ENCODE measurements around the gene CTH. TPM values are rescaled to one million over a fixed set of nuclear protein-coding genes. Genes with fewer than 3 reads are reported as not detected.
A peak's percentile ranks its signal among the peaks of the same experiment; 100 is the strongest.
"Not testable (repeated sequence)": the region's sequence is repeated elsewhere in the genome, so short reads cannot be mapped to it uniquely, and the experiment has no call there.

The CTH gene
- total RNA-seq, 1 experiment from 2014 or later: 1.1 TPM

DNA sequence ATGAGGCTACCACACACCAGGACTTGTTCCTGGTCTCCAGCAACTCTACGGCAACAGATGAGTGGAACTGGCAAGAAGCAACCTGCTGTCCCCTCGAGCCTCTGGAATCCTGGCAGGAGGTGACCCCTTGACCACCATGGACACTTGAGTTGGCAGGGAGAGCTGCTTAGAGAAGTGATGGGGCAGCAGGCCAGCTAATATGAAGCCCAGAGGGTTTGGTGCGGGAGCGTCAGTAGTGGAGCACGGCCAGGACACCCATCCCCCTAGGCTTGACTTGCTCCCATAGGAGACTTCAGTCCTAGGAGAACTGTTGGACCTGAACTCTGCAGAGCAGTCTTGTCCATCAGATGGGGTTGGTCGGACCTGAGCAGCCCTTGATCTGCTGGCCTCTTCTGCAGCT is 56.5 kb downstream of the CTH start:
- H3K27me3 ChIP-seq: no peaks in the 10 kb centered on the region
- no peaks in the 10 kb centered on the region for H3K36me3 ChIP-seq
- H3K9me3 ChIP-seq: no peaks in the 10 kb centered on the region
- no peak overlapping the region for H3K4me3 ChIP-seq
- no peak for DNase-seq

DNA sequence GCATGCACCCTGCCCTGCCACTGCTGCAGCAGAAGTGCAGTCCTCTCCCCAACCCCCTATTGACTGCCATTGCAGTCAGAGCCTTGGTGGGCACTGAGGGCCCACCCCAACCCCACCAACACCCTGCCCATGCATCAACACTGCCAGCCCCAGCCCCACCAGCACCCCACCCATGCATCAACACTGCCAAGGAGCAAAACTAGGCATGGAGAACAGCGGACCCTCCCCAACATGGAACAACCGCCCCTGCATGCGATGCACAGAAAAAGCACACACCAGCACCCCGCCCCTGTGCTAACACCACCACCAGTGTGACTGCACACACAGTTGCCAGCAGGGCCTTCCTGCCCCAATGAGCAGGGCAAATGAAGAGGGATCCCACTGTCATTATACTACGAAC is 57.1 kb downstream of the CTH start:
- Histone ChIP-seq H3K27me3 (no peaks in the 10 kb centered on the region), H3K9me3 (no peaks in the 10 kb centered on the region), H3K36me3 (no peaks in the 10 kb centered on the region), H3K4me3 (no peak overlapping the region)
- DNase-seq: no peak

DNA sequence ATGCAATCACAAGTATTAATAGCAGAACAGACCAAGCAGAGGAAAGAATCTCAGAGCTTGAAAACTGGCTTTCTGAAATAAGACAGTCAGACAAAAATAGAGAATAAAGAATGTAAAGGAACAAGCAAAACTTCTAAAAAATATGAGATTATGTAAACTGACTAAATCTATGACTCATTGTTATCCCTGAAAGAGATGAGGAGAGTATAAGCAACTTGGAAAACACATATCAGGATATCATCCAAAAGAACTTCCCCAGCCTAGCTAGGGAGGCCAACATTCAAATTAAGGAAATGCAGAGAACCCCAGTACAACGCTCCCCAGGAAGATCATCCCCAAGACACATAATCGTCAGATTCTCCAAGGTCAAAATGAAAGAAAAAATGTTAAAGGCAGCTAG is 58.1 kb downstream of the CTH start:
- H3K9me3 ChIP-seq, DNase-seq, H3K27me3 ChIP-seq, H3K4me3 ChIP-seq, H3K36me3 ChIP-seq: not testable (repeated sequence)

DNA sequence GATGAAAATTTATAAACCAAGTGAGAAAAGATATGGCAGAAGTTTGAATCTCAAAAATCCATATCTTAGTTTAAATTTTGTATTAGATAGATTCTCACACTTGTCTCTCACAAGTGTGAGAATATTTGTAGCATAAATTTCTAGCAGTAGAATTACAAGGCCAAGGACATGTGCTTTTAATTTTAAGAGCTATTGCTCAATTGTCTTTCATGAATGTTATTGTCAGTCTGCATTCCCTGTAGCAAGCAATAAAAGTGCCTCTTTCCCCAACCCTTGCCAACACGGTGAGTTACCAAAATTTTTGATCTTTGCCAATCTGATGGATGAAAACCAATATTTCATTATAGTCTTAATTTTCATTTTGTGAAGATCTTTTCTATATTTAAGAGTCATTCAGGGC is 64.0 kb downstream of the CTH start:
- DNase-seq: no peak
- Histone ChIP-seq H3K9me3 (no peaks in the 10 kb centered on the region), H3K36me3 (no peaks in the 10 kb centered on the region), H3K4me3 (no peak overlapping the region), H3K27me3 (no peaks in the 10 kb centered on the region)

DNA sequence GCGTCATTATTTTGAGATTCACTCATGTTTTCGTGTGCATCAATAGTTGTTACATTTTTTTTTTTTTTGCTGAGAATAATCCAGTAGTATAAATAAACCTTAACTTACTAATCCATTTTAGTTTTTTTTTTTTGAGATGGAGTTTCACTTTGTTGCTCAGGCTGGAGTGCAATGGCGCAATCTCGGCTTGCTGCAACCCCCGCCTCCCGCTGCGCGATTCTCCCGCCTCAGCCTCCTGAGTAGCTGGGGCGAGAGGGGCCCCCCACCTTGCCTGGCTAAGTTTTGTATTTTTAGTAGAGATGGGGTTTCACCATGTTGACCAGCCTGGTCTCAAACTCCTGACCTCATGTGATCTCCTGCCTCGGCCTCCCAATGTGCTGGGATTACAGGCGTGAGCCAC is 66.0 kb downstream of the CTH start:
- Histone ChIP-seq H3K4me3 (no peak overlapping the region), H3K9me3 (no peaks in the 10 kb centered on the region), H3K36me3 (no peaks in the 10 kb centered on the region), H3K27me3 (no peaks in the 10 kb centered on the region)
- no peak for DNase-seq

DNA sequence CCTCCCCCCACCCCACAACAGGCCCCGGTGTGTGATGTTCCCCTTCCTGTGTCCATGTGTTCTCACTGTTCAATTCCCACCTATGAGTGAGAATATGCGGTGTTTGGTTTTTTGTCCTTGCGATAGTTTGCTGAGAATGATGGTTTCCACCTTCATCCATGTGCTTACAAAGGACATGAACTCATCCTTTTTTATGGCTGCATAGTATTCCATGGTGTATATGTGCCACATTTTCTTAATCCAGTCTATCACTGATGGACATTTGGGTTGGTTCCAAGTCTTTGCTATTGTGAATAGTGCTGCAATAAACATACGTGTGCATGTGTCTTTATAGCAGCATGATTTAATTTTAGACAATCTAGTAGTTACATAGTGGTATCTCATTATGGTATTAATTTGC is 66.8 kb downstream of the CTH start:
- DNase-seq: not testable (repeated sequence)

DNA sequence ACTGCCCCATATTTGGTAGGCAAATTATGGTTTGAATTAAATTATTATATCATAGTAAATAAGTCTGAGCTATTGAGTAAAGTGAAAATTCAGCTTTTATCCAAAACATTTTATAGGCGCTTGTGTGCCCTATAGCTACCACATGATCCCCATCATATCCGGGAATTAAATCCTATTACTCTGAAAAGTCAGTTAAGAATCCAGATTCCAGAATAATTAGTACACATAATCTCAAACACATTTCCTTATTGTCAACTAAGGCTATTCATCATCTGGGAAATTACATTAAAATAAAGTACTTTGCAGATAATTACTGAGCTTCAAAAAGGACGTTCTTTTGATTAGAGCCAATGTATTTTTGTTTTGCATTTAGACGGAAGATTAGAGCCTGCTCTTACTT is 72.3 kb downstream of the CTH start:
- DNase-seq: no peak
- no peaks in the 10 kb centered on the region for H3K36me3 ChIP-seq
- no peaks in the 10 kb centered on the region for H3K27me3 ChIP-seq
- H3K4me3 ChIP-seq: no peak overlapping the region
- H3K9me3 ChIP-seq: no peaks in the 10 kb centered on the region

More for the DNA sequence above, 66.8 kb downstream of the CTH start:
- H3K36me3 ChIP-seq, H3K9me3 ChIP-seq, H3K4me3 ChIP-seq, H3K27me3 ChIP-seq: not testable (repeated sequence)

DNA sequence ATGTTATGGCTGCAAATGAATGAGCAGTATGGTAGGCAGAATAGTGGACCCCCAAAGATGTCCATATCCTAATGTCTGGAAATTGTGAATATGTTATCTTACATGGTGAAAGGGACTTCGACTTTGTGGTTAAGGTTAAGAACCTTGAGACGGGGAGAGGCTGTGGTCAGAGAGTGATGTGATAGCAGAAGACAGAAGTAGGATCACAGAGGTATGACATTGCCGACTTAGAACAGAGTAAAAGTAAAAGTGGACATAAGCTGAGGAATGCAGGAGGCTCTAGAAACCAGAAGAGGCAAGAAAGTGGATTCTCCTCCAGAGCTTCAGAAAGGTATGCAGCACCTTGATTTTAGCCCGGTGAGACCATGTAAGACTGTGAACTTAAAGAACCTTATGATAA is 74.6 kb downstream of the CTH start:
- Histone ChIP-seq H3K9me3 (peaks cover 7% of the 10 kb centered on the region), H3K4me3 (no peak overlapping the region), H3K27me3 (no peaks in the 10 kb centered on the region), H3K36me3 (no peaks in the 10 kb centered on the region)
- DNase-seq: no peak

DNA sequence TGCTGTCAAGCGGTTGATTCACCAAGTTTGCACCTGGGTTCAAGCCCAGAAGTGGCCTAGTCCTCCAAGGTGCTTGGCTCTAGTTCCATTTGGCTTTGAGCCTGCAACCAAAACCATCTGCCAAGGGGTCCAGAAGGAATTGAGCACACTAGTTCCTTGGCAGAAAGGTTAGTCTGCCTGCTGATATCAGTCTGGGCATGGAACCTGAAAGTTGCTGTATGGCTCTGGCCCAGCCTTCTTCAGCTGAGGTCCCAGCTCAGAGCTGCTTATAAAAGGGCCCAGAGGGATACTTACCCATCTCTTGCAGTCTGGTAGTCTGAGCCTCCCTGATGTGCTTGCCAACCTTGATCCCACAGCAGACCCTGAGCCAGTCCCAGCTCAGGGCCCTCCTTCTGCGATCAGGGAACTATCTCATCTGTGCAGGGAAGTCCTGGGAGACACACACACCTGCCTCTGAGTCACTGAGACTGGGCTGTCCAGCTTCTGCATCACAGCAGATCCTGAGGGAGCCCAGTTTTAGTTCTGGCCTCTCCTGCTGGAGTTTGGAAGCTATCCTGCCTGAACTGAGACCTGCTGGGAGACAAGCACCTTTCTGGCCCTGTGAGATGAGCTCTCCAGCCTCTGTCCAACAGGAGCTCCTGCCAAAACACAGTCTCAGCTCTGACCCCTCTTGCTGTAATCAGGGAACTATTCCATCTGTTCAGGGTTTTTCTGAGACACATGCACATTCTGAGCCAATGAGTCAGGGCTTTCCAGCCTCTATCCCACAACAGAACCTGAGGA is 75.8 kb downstream of the CTH start:
- Histone ChIP-seq H3K9me3 (peaks cover 10% of the 10 kb centered on the region), H3K36me3 (no peaks in the 10 kb centered on the region), H3K27me3 (no peaks in the 10 kb centered on the region), H3K4me3 (no peak overlapping the region)
- DNase-seq: peak; percentile 73

DNA sequence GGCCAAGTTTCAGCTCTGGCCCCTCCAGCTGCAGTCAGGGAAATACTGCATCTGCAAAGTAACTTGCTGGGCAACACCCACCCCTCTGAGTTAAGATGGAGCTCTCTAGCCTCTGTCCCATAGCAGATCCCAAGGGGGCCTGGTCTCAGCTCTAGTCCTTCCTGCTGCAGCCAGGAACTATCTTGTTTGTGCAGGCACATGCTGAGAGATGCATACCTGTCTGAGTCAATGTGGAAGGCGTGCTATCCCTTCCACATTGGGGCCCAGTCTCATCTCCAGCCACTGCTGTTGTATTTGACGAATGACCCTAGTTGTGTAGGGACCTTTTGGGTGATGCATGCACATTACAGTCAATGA is 76.4 kb downstream of the CTH start:
- DNase-seq: no peak
- no peak overlapping the region for H3K4me3 ChIP-seq
- no peaks in the 10 kb centered on the region for H3K36me3 ChIP-seq
- peaks cover 10% of the 10 kb centered on the region for H3K9me3 ChIP-seq
- no peaks in the 10 kb centered on the region for H3K27me3 ChIP-seq

DNA sequence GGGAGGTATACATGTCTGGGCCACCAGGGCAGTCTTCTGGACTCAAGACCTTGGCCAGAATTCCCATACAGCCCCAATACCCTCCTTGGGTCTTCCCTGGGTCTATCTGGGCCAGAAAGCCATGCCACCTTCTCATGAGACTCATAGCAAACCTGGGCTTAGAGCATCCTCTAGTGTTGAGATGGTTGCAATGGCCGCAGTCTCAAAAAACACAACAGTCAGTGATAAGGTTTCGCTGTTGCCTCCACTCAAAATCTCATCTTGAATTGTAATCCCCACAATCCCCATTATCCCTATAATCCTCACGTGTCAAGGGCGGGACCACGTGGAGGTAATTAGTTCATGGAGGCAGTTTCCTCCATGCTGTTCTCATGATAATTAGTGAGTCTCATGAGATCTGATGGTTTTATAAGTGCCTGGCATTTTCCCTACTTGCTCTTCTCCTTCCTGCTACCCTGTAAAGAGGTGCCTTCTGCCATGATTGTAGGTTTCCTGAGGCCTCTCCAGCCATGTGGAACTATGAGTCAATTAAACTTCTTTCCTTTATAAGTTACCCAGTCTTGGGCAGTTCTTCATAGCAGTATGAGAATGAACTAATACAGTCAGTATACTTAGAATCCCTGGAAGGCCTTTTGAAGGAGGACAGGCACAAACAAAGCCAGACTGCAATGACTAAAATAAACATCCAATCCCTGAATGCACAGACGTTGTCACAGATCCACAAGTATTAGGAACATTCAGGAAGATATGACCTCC is 77.0 kb downstream of the CTH start:
- Histone ChIP-seq H3K9me3 (peaks cover 10% of the 10 kb centered on the region), H3K36me3 (no peaks in the 10 kb centered on the region), H3K4me3 (no peak overlapping the region), H3K27me3 (no peaks in the 10 kb centered on the region)
- no peak for DNase-seq

Other genes with a start within 250 kb of the CTH start
- gene LRRC40, start 205.7 kb upstream of the CTH start, total RNA-seq (2014; rRNA removed; shearing (Covaris generic); ENCODE audit: low replicate concordance): 17.6 and 25.9 TPM in 2 replicates
- gene SRSF11, start 189.9 kb upstream of the CTH start, total RNA-seq (2014; rRNA removed; shearing (Covaris generic); ENCODE audit: low replicate concordance): 83.5 and 146 TPM in 2 replicates
- 16.1 and 19.1 TPM in 2 replicates for gene ANKRD13C, start 56.5 kb upstream of the CTH start, total RNA-seq (2014; rRNA removed; shearing (Covaris generic); ENCODE audit: low replicate concordance)